ENCODE results near the gene ELF4. TPM values are rescaled to one million over a fixed set of nuclear protein-coding genes. Genes with fewer than 3 reads are reported as not detected.

ELF4 gene
- 10 to 100 TPM; 11.2 to 14.4 (median 12.3) TPM for polyA plus RNA-seq (ENCODE audit: insufficient read length in 4 of 4)

DNA sequence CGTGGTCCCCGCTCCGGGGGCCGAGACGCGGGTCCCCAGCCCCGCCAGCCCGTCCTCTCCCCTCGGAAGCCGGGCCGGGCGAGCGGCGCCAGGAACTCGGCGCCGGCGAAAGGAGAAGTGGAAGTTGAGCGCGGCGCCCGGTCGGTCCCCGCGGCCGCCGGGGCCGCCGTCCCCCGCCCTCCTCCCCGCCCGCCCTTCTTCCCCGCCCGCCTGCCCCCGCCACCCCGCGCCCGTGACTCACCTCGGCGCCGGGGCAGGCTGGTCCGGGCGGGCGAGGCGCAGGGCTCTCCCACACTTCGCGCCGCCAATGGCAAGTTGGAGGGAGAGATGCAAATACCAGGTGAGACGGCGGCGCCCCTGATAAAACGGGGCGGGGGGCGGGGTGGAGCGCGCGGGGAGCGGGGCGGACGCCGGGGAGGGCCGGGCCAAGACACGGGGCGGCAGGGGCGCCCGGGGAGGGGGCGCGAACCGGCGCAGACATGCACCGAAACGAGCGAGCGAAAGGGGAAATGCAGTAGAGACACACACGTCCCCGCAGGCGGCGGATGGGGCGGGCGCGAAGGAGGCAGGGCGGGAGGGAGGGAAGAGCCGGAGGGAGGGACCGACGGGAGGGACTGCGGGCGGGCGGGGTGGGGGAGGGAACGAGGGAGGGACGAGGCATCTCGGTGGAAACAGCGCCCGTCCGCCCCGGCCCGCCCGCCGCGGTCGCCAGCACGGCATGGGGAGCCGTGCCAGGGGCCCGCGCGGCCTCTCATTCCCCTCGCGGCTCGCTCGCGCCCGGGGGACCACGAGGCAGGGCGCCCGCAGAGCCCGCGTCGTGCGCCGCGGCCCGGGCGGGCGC is at the start of gene ELF4:
ELF4 (minus strand) TSS at position 119 of the 841 bp plus-strand sequence. CDS start 29,167 bp downstream, outside the sequence.
- no peak for DNase-seq (ENCODE audit: low read depth in 4 of 4, low spot score in 3 of 4)

DNA sequence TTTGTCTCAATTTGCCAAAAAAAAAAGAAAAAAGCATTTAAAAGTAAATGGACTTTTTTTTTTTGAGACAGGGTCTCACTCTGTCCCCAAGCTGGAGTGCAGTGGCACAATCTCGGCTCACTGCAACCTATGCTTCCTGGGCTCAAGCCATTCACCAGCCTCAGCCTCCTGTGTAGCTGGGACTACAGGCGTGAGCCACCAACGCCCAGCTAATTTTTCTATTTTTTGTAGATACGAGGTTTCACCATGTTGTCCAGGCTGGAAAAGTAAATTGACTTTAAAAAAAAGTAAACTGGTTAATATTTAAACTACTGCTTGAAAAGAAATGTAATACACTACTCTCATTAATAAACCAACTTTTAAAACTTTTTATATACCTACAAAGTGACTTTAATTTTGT is 49.5 kb upstream of the ELF4 start:
- DNase-seq (ENCODE audit: low read depth in 4 of 4, low spot score in 3 of 4): no peak

DNA sequence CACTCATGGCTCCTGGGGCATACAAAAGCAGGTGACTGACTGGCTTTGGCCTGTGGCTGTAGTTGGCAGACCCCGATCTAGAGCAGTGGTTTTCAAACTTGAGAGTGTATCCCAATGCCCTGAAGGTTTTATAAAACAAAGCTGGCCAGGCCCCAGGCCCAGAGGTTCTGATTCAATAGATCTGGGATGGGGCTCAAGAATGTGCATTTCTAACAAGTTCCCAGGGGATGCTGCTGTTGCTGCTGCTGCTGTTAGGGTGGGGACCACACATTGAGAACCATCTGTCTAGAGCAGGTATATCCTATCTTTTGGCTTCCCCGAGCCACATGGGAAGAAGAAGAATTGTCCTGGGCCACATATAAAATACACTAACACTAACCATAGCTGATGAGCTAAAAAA is 48.0 kb upstream of the ELF4 start:
- no peak for DNase-seq (ENCODE audit: low read depth in 4 of 4, low spot score in 3 of 4)

DNA sequence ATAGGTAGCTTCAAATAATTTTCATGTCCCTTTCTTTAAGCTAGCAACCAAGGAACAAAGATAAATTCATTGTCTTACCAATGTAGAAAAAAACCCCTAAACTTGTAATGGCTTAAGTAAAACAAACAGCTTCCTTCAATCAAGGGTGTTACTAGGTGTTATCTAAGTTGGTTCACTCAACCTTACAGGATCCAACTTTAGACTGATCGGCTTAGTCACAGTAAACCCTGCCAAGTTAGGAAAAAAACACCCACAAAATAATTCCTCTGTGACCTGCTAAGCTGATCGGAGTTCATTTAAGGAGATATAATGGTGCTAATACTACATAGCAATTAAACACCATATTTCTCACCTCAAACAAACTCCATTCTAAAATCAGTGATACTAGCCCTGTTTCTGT is 45.3 kb upstream of the ELF4 start:
- DNase-seq (ENCODE audit: low read depth in 4 of 4, low spot score in 3 of 4): no peak

DNA sequence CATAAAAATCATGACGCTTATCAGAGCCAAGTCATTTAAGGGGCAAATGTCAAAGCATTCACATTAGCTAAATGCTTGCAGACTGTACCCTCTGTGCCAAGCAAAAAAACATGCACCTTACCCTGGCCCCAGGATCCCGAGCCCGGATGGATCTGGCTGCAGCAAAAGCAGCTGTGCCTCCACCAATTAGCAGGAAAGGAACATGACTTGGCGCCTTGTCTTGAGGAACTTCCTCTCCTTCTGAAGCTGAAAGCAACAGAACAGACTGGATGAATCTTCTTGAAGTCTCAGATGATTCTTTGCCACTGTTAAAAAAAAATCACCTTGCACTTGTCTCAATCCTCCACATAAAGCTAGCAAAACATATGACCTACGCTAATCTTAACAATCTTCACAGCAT is 37.3 kb upstream of the ELF4 start:
- DNase-seq (ENCODE audit: low read depth in 4 of 4, low spot score in 3 of 4): no peak

DNA sequence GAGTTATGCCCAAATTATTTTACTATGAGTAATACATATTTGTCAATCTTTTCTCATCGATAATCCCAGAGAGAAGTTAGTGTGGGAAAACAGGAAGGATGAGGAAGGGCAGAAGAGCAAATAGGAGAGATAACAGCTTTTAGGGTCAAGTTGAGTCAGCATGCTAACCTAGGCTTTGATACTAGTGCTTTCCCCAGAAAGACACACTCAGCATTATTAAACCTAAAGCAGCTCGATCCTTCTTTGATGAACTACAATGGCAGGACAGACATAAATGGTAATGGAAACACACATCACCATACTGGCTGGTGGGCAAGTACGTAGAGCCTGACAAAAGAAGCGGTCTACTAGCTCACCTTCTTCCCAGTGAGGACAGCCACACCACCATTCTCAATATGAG is 34.8 kb upstream of the ELF4 start:
- DNase-seq (ENCODE audit: low read depth in 4 of 4, low spot score in 3 of 4): no peak

DNA sequence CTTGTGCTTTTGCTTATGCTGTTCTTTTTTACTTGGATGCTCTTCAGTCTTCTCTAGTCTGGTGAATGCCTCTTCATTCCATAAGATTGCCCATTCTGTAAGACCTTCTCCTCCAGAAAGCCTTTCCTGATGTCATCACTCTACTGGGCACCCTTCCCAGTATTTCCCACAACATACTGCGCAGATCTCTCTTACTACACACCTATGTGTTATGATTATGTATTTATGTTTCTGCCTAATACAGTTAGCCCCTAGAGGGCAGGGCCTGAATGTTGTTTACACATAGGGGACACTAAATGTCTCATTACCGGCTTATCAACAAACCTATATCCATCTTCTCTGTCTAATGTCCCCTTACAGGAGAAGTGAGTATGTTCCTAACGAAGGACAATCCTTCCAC is 34.2 kb upstream of the ELF4 start:
- DNase-seq (ENCODE audit: low read depth in 4 of 4, low spot score in 3 of 4): no peak

DNA sequence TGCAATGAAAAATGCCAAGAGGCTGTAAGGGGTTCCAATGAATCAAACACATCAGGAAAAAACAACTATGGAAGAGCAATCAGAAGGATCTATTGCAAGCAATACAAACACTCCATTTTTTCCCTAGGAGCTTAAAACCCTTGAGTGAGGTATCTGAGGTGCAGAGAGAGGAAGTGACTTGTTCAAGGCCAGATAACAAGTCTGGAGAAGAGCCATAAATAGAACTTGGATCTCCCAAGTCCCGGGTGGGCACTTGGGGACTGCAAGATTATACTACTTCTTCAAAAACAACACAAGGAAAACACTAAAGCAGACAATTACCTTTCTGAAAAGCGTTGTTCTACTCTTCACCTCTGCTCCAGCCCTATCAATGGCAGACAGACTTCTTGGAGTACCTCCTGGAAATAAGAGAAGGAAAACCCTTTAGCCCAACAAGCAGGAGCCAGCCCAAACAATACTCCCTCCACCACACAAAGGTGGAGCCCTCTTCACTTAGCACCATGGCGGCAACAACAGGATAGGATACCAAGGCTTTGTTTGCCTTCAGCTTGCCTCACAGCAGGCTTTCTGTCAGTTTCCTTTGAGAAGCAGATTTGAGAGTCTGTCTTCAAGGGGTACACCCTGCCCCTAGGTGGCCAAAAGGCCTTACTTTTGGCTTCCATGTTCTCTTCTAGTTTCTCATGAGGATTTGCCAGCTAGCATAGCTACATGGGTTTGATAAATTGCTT is 29.3 kb upstream of the ELF4 start:
- no peak for DNase-seq (ENCODE audit: low read depth in 4 of 4, low spot score in 3 of 4)

DNA sequence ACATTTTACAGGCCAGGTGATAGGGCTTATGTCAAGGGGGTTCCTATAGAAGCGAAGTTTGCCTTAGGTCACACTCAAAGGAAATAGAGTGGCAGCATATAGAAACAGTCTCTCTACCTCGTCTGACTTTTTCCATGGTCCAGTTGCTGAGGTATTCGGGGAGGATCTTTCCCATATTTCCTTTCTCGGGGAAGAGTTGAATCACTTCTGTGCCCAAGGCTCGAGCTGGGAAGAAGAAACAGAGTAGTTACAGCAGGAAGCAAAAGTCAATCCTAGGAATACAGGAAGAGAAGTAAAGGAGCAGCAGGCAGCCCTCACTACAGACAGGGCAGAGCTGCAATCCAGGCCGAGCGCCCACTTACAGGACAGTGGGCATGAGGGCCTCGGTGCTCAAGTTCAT is 26.7 kb upstream of the ELF4 start:
- no peak for DNase-seq (ENCODE audit: low read depth in 4 of 4, low spot score in 3 of 4)

DNA sequence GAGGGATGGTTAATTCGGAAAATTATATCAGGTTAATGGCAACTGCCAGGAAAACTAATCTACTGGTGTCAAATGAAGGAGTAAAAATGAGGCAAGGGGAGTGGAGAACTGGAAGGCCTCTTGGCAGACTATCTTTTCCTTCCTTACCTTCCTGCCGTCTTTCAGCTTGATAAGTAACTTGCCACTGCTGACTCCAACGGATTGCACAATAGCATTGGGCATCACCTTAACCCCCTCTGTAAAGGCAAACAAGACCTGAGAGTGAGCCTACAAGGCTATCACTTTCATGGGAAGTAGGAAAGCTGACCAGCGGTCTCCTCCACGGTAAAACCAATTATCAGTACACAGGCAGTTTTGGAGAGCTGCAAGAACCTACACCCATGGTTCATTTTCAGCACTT is 26.2 kb upstream of the ELF4 start:
- no peak for DNase-seq (ENCODE audit: low read depth in 4 of 4, low spot score in 3 of 4)

DNA sequence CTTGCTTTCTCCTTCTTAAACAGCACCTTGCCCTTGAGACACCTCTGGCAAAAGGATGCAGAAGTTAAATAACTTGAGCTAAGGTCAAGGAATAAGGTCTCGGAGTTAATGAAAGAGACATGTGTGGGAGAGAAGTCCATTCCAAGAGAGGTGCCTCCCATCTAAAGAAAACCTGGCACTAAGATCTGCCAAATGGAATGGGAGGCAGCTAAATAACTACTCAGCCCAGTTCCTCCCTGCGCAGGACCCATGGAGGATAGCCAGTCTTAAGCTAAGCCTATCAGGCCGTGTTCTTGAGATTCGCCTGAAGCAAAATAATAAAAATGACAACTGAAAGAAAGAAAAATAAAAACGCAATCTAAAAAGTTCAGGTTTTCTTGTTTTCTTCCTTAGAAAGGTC is 20.7 kb upstream of the ELF4 start:
- no peak for DNase-seq (ENCODE audit: low read depth in 4 of 4, low spot score in 3 of 4)

DNA sequence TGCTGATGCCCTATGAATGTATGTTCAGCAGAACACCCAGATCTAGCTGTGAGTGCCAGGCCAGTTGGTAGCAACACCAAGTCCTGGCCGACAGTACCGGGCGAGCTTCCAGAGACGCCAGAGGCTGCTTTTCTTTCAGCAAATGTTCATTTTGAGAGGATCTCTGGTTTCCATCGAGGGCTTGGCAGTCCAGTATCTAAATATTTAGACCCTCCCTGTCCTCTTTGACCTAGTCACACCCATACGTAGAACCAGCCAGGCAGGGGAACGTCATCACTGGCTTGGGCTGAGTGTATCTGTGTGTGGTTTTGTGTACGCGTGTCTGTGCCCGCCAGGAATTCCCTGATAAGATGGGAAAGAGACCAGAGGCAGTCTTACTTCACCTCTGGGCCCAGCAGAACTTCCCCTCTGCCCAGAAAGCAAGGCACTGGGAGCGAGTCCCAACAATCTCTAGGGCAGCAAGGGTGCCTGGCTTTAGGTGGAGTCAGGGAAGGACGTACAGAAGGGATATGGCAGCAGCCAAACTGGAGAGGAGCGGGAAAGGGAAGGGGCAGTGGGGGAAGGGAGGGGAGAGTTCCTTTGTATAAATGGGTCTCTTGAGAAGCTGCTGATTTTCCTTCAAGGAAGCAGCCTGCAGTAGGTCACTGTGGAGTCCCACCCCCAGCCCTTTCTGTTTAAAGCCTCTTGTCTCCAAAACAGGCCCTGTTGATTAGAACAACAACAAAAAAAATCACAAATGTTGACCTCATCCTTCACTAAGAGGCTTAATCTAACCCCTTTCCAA is 15.0 kb upstream of the ELF4 start:
- DNase-seq (ENCODE audit: low read depth in 4 of 4, low spot score in 3 of 4): no peak

DNA sequence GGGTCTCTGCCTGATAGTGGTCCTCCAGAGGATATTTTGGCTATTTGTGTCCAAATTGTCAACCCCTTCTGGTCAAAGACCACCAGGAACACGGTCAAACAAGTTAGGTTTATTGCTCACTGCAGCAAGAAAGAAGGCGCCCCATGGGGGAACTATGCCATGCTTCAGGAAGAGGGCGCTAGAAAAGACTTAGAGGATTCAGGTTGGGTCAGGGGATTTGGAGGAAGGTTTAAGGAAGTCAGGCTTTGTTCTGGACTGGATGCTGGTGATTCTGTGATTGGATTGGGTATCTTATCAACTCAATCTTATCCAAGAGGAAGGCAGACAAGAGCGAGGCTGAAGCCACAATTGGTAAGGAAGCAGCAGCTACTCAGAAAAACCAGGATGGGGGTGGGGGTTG is 14.3 kb upstream of the ELF4 start:
- DNase-seq (ENCODE audit: low read depth in 4 of 4, low spot score in 3 of 4): no peak

DNA sequence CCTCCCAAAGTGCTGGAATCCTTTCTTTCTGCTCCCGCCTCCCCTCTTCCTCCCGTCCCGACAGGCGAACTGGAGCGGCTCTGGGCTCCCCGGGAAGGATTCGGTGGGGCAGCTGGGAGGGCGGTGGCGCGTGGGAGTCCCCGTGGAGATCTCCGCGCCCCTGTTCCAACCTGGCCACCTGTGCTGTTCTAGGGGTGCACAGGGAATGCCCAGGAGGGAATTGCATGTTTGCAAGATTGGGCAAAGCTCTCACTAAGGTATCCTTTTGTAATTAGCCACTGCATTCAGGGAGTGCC is 11.2 kb upstream of the ELF4 start:
- DNase-seq (ENCODE audit: low read depth in 4 of 4, low spot score in 3 of 4): no peak

DNA sequence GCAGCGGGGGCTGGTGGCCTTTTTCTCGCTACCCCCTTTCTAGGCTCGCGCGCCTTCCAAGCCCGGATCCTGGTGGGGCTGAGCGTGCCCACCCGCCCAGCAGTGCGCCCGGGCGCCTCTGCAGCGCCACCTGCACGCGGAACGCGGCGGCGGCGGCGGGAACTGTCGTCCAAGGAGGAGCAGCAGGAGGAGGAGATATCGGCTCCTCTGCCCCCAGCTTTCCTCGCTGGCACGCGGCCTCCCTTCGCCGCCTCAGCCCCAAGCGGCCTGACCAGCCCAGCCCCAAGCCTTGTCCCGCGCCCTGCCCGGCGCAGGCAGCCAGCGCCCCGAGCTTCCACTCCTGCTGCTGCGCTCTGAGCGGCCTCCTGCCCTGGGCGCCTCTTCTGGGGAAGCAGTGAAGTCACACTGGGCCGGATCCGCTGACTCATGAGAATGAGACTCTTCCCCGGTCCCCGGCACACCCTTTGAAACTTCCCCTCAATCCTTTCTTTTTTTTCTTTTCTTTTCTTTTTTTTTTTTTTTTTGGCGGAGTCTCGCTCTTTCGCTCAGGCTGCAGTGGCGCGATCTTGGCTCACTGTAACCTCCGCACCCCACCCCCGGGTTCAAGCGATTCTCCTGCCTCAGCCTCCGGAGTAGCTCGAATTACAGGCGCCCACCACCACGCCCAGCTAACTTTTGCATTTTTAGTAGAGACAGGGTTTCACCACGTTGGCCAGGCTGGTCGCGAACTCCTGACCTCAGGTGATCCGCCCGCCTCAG is 10.6 kb upstream of the ELF4 start:
- no peak for DNase-seq (ENCODE audit: low read depth in 4 of 4, low spot score in 3 of 4)

DNA sequence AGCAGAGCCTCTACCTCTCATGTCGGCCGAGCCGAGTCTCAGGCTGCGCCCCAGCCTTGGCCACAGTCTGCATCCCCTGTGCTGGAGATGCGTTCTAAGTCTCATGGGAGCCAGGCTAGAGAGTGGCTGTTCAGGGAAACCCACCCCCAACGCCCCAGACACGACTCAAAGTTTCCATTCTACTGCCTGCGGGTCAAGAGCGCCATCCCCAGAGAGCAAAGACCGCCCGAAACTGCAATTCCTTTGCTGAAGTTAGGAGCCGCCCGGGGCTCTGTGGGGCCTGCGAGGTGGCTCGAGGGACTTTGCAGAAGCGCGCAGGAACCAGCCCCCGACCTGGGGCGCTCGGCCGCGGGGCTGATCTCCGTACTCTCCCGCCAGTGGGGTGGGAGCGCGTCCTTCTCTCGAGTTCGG is 10.0 kb upstream of the ELF4 start:
- no peak for DNase-seq (ENCODE audit: low read depth in 4 of 4, low spot score in 3 of 4)

DNA sequence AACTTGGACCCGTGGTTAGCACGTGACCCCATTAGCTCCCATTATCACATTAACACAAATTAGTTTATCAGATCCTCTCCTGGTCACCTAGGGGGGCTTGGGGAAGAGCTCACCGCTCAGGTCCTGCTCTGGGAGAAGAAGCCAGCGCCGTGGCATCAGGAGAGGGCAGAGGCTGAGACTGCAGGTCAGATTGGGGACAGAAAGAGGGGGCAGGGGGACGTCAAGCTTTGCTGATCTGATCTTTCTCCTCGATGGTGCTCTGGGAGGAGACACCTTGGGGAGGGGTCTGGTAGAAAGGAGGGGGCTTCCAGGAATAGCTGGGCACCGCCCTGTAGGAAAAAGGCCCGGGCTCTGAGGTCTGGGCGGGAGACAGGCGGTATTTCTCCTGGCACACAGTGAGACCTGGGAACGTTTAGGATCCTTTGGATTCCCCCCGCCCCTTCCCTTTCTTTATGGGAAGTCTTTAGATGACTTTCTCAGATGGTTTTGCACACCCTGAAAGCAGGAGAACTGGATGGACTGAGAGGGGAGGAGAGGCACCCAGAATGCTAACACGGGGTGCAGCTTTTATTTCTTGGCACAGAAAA is 9.1 kb upstream of the ELF4 start:
- no peak for DNase-seq (ENCODE audit: low read depth in 4 of 4, low spot score in 3 of 4)

DNA sequence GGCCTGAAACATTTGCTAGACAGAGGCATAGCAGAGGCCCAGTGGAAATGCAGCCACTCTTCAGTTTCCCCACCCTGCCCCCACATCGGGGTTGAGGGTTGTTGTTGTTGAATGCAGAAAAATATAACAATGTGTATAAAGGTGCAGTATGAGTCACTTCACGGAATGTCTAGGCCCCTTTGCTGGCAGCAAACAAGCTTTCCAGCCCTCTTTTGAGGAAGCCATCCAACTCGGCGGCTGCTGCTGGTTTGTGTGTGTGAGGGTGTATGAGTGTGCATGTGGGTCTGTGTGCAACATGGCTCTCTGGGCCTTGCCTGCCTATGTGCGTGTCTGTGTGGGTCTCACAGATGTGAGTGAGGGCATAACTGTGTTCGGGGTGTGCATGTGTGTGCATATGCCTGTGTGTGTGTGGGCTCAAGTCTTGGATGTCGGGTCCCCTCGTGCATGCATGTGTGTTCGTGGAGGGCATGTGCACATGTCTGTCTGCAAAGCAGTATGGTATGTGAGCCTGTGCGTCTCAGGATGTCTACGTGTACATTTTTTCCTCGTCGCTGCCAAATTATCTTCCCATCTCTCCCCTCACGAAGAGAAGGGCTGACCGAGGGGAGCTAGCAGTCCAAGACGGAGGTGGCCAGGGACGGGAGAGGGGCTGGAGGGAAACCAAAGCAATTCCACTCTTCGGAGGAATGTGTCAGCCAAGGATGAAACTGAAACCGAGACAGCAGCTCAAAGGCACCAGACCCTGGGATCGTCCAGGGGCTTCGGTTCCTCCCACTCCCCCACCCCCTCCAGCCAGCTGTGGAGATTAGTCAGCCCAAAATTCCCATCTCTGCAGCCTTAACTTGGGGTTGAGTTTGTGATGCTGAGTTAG is 8.4 kb upstream of the ELF4 start:
- DNase-seq (ENCODE audit: low read depth in 4 of 4, low spot score in 3 of 4): no peak

DNA sequence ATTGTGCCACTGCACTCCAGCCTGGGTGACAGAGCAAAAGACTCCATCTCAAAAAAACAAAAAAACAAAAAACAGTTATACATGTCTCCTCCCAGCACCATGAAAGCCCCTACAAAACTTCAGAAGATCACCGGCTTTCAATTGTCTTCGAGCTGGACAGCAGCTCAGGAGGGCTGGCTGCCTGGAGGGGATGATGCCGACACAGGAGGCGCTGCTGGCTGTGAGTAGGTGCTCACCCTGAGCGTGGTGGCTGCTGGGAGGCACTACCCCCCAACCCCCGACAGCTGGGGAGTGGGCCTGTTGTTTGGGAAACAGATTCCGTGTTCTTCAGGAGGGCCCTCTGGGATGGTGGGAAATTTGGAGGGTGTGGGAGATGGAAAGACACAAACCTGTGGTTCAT is 6.9 kb upstream of the ELF4 start:
- DNase-seq (ENCODE audit: low read depth in 4 of 4, low spot score in 3 of 4): no peak
